T-helper 1 cell treated with Interleukin-12 subunit alpha and Interleukin-12 subunit beta and Interleukin-4 antibody, amounts not matched to agents 30 ng/mL and 1 ng/mL, for 36 hours (primary cell): Measurements from ENCODE around the gene TMEM248. TPM values are rescaled to one million over a fixed set of nuclear protein-coding genes. Genes with fewer than 3 reads are reported as not detected.
"Not testable (repeated sequence)": the region's sequence is repeated elsewhere in the genome, so short reads cannot be mapped to it uniquely, and the experiment has no call there.

Experiments used
- intact Hi-C: fragments of 100-400 bp; cut with micrococcal nuclease; formaldehyde crosslinking; loops from one replicate; pipeline ENCODE4 v1.15.1; 2024
- total RNA-seq: library from RNA; stranded (reverse); gene quantifications from 2 replicates; pipeline ENCODE4 v1.2.3, GENCODE V29; 2022

Gene TMEM248
- total RNA-seq, 1 donor from 2014 or later: 97.4 TPM

GRCh38 chr7:66996444-66997191 is 75.6 kb downstream of the TMEM248 start, which contains the start of gene TYW1:
Gene TYW1, plus strand, starts transcription at chr7:66996833. Its CDS starts 146 bp downstream, at chr7:66996979.
- intact Hi-C loops: loop anchor here (1.0 to 2.0 kb wide), 13 partner anchors 75 to 1246 kb away; partner anchors contain the start of genes GUSB, KCTD7 and TMEM248

- intact Hi-C loops: not testable (repeated sequence)
These were observed 79.7 kb downstream of the TMEM248 start for GRCh38 chr7:67000601-67001258.

- intact Hi-C loops: not testable (repeated sequence)
These were observed 83.1 kb downstream of the TMEM248 start for GRCh38 chr7:67004145-67004544.

GRCh38 chr7:67006965-67007364 is 85.9 kb downstream of the TMEM248 start:
- intact Hi-C loops: no loop called here

Other genes starting within 250 kb of the TMEM248 start
- 22.9 and 24.7 TPM in 2 replicates for gene RABGEF1, start 180.5 kb upstream of the TMEM248 start, total RNA-seq
- 41.6 and 42.4 TPM in 2 replicates for gene SBDS, start 74.4 kb downstream of the TMEM248 start, total RNA-seq
- gene TYW1, start 75.6 kb downstream of the TMEM248 start, total RNA-seq: 20.9 and 22.7 TPM in 2 replicates